NCI-H2196 (cell line): ENCODE data around the gene EEF1AKMT1.
"Not testable (repeated sequence)": the region's sequence is repeated elsewhere in the genome, so short reads cannot be mapped to it uniquely, and the experiment has no call there.

ENCODE experiments used
- DNase-seq: peaks from one replicate; lab custom pipeline; 2025; ENCODE audit not compliant: unreplicated experiment; lab: John Stamatoyannopoulos, UW

Gene EEF1AKMT1

DNA sequence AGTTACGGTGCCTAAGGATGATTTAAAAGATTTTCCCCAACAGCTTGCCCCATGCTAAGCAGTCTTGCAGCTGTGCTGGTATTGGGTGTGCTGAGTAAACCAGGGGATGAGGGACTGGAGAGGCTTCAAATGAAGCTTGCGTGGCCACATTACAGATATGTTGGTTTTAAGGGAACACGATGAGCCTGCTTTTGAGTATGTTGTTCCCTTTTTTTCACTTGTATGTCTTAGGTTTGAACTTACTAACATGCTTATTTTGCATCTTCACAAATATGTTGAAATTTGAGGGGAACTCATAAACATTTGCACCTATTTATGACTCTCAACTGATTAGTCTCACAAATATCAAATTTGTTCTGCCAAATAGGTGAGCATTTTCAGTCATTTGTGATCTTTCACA lies 72.3 kb downstream of the EEF1AKMT1 start:
- no peak for DNase-seq

DNA sequence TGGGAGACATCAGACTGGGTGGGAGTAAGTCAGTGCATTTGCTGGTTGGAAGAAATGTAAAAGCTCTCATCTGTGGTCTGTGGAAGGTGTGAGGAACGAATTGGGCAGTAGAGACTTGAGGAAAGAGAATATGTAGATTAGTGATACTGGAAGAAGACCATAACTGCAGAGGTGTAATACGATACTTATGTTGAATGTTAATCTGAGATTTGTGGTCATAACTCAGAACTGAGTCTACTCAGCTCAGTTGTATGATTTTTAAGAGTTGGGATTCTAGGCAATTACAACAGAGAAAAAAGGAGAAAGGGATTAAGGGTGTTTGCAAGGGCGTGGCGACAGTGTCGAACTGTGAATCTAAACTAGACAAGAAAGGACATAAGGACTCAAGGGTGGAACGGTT lies 73.5 kb downstream of the EEF1AKMT1 start:
- DNase-seq = no peak

DNA sequence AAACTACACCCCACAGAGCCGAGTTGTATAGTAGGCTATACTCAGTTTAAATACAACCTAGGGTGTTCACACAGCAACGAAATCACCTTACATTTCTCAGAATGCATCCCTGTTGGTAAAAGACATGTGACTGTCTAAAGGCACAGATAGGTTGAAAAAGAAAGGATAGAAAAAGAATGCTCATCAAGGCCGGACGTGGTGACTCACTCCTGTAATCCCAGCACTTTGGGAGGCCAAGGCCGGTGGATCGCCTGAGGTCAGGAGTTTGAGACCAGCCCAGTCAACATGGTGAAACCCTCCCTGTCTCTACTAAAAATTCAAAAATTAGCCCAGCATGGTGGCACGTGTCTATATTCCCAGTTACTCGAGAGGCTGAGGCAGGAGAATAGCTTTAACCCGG lies 74.0 kb downstream of the EEF1AKMT1 start:
- DNase-seq = no peak

DNA sequence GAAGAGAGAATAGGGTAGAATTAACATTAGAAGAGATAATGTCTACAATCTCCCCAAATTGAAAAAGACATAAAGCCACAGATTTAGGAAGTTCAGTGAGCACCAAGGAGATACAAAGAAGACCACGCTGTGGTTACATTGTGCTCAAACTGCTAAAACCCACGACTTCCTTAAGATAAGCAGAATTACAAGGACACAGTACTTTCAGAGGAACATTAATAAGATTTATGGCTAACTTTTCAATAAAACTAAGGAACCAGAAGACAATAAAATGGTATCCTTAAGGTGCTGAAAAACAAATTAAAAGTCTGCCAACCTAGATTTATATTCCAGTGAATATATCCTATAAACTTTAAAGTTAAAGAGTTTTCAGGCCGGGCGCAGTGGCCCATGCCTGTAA lies 77.7 kb downstream of the EEF1AKMT1 start:
- no peak for DNase-seq

DNA sequence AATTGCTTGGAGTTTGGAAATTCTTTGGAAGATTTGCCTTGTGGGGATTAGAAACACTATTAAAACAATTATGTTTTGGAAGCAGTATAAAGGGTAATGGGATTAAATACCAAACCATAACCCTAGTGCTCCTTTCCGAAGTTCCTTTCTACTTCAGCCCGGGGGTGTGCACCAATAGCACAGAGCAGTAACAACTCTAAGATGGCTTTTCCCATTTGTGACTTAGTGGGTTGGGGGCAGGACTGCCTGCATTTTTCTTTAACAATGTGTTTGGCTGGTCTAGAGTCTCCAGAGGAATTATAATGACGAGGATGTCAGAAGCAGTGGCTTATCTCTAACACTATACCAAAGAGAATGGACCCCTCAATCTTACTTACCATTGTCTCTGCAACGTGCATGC lies 82.1 kb downstream of the EEF1AKMT1 start:
- DNase-seq = no peak

DNA sequence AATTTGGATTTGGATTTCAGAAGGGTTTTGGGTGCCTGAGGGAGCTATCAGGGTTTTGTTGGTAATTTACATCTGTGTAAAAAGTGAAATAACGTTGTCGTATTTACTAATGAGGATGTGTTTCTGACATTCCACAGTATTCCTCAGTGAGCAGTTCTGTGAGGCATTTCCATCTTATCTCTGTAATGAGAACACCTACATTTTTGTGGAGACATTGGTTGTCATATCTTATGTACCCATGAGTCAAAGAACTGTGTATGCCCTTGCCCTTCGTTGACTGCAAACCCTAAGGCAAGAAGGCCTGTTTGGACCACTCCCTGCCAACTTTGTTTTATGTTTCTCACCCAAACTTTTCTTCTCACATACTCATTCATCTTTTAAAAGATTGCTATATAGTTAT lies 84.5 kb downstream of the EEF1AKMT1 start:
- no peak for DNase-seq

DNA sequence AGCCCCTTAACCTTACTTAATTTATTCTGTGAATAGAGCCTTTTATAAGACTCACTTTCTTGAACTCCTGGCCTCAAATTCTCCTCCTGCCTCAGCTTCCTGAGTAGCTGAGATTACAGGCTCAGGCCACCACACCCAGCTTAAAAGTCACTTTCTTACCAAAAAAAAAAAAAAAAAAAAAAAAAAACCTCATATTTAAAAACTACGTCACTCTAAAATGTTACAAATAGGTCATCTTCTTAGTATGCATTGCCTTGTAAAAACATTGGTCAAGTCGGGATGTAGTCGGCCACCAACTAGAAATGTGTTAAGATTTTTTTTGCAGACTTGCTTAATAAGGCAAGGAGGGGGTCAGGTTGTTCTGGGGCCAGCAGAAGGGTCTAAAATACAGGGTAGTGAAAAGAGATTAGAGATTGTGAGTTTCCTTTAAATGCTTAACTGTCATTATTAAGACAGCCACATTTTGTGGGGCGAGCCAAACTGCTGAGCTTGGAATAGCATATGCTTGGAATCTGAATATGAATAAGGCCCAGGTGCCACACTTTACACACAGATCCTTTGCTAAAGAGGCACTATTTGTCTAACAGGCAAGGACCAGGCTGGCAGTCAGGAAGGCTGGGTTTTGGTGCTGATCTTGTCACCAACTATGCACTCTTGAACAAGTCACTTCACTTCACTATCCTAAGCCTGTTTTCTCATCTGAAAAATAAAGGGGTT lies 86.7 kb downstream of the EEF1AKMT1 start:
- no peak for DNase-seq

DNA sequence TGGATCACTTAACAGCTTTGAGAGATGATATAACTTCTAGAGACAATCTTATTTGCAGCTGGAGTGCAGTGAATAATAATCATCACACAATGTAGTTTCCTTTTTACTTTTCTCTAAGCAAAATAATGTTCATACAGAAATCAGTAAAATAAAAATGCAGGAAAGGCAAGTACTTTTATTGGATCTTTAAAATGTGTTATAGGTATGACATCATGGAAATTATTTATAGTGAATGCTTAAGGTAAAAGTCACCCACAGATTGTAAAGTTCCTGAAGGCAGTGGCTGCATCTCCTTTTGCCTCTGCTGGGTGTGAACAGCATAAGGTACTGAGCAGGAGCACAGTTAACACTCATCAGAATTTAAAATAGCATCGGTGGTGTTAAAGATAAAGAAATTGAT lies 87.6 kb downstream of the EEF1AKMT1 start:
- DNase-seq = no peak

DNA sequence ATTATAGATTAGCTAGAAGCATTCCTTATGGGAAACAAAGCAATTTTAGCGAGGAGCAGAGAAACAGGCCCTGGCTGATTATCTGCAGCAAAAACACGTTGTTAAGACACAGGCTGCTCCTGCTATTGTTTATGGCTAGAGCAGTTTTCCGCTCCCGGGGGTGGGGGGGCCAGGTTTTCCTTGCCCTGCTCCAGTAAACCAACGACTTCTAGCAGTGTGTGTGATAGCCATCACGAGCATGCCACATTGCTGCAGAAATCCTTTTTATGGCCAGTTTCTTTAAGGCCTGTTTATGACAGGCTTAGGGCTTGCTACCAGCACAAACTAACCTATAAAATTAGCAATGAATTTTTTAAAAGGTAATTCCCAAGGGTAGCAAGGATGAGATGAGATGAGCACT lies 88.7 kb downstream of the EEF1AKMT1 start:
- DNase-seq = no peak

DNA sequence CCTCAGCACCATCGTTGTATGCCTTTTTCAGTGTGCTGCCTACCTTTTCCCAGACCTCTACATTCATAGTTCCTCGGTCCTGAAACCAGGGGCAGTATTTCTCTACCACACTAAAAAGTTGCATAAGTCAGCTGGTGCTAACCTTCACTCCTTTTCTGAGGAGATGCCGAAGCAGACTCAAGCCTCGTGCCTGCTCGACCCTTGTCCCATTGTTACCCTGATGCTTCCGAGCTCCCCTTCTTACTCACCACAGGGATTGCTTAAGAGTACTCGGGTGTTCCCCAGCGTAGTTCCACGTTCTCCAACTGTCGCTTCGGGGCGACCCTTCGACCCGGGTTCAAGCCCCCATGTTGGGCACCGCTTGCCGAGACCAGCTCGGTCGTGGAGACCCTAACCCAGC lies 89.2 kb downstream of the EEF1AKMT1 start:
- DNase-seq = no peak

DNA sequence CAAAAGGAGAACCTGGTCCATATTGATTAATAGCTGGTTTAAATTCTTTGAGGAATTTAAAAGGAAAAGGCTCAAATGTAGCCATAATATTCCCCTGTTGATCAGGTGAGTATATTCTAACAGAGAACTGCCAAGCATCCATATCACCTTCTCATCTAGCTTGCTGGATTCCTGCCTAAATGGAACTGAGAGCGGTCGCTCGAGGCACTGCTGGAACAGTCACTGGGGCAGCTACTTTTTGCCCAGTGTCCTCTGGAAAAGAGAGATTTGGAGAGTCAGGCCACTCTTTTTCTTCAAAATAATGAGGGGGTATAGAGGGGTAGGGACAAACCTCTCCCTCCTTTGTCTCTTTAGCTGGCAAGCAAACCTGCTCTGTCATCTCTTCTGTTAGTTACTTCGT lies 89.7 kb downstream of the EEF1AKMT1 start:
- no peak for DNase-seq

DNA sequence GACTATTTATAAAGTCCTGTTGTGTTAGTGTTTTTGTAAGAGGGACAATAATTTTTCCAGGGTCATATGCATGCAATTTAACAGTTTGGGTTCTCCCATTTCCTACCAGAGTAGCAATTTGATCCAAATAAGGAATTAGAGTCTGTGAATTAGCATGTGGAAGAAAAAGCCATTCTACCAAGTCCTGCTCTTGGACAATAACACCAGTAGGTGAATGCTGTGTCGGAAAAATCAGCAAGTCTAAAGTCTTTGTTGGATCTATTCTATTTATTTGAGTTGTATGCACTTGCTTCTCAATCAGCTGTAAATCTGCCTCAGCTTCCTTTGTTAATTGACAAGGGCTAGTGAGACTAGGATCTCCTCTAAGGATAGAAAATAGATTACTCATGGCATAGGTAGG lies 91.7 kb downstream of the EEF1AKMT1 start:
- DNase-seq = no peak

DNA sequence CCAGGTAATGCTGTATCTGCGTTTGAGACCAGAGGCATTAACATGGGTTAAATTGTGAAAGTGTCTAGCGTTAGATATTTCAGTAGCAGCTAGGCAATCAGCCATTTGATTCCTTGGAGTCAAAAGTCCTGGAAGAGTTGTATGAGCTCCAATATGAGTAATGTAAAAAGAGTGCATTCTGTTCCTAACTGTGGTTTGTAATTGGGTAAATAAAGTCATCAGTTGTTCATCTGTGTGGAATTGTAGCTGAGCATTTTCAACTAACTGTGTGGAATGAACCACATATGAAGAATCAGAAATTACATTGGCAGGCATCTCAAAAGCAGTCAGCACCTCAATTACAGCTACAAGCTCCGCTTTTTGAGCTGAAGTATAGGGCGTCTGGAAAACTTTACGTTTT lies 92.3 kb downstream of the EEF1AKMT1 start:
- DNase-seq = not testable (repeated sequence)

DNA sequence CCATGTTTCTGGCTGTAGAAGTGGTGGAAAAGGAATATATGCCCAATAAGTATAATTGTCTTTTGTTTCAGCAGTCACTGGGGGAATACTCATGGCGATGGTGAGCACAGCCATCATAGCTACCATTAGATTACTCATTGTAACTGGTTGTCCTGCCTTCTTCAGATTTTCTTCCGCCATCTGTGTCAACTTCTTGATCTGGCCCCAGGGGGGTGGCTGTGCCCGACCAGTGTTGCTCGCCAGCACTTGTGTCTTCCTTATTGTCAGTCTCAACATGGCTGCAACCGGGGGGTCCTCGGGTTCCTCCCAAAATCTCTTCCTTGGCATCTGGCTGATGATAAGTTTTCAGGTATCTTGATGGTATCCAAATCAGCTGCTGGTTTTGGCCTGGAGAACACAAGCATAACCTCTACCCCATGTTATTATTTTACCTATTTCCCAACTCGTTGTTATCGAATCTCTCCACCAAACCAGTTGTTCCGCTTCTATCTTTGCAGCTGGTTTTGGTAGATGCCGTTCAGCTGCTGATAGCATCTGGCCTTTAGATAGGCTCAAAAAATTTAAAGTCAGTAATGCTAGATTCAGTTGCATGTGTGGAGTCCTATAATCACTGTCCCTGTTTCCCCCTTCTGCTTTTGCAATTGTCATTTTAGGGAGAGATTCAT lies 93.2 kb downstream of the EEF1AKMT1 start:
- DNase-seq = no peak

DNA sequence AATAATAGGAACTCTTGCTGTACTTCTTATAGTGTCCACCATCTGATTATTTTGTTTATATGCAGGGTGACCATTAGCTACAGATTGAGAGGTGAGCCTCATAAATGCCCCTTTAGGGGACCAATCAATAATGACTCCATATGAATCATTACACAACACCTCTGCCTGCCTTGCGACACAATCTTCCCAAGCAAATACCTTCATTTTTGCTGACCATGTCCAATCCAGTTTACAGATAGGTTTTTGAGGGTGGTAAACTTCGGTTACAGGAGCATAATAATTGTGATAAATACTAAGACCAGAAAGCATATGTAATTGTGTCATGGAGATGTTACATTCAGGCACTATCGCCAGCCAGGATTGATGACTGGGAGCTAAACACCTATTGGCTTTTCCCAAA lies 93.9 kb downstream of the EEF1AKMT1 start:
- no peak for DNase-seq
